Fibroblast of peridontal ligament (primary cell): ENCODE measurements around the gene JAKMIP1.

ENCODE experiments used
- DNase-seq: peaks from one replicate; pipeline ENCODE4 v3.0.0-alpha.2; 2010; ENCODE audit errors: extremely low read depth

The JAKMIP1 gene

GRCh38 chr4:6065166-6065565 is 135.2 kb downstream of the JAKMIP1 start:
- no peak for DNase-seq

GRCh38 chr4:6064383-6064782 is 136.0 kb downstream of the JAKMIP1 start:
- DNase-seq: no peak

- no peak for DNase-seq
Observed at GRCh38 chr4:6063684-6064083, 136.7 kb downstream of the JAKMIP1 start.

GRCh38 chr4:6062133-6062532 is 138.2 kb downstream of the JAKMIP1 start:
- DNase-seq: no peak

- no peak for DNase-seq
Observed at GRCh38 chr4:6059375-6059805, 141.0 kb downstream of the JAKMIP1 start.

- DNase-seq: no peak
Observed at GRCh38 chr4:6058531-6059374, 141.6 kb downstream of the JAKMIP1 start.

- no peak for DNase-seq
Observed at GRCh38 chr4:6056976-6057766, 143.2 kb downstream of the JAKMIP1 start.

GRCh38 chr4:6055436-6055835 is 144.9 kb downstream of the JAKMIP1 start:
- no peak for DNase-seq

GRCh38 chr4:6055030-6055429 is 145.3 kb downstream of the JAKMIP1 start:
- DNase-seq: no peak

GRCh38 chr4:6054162-6054922 is 146.0 kb downstream of the JAKMIP1 start:
- no peak for DNase-seq

- DNase-seq: no peak
Observed at GRCh38 chr4:6052679-6053078, 147.7 kb downstream of the JAKMIP1 start.

GRCh38 chr4:6050551-6050950 is 149.8 kb downstream of the JAKMIP1 start:
- no peak for DNase-seq

GRCh38 chr4:6049985-6050384 is 150.4 kb downstream of the JAKMIP1 start:
- no peak for DNase-seq

GRCh38 chr4:6049278-6049677 is 151.1 kb downstream of the JAKMIP1 start:
- no peak for DNase-seq

GRCh38 chr4:6048537-6048936 is 151.8 kb downstream of the JAKMIP1 start:
- no peak for DNase-seq

GRCh38 chr4:6047130-6047673 is 153.1 kb downstream of the JAKMIP1 start:
- DNase-seq: no peak

- DNase-seq: no peak
Observed at GRCh38 chr4:6046526-6047129, 153.7 kb downstream of the JAKMIP1 start.

- DNase-seq: no peak
Observed at GRCh38 chr4:6044805-6045204, 155.5 kb downstream of the JAKMIP1 start.

GRCh38 chr4:6044276-6044675 is 156.1 kb downstream of the JAKMIP1 start:
- no peak for DNase-seq

GRCh38 chr4:6043843-6044242 is 156.5 kb downstream of the JAKMIP1 start:
- DNase-seq: no peak

- no peak for DNase-seq
Observed at GRCh38 chr4:6043188-6043587, 157.2 kb downstream of the JAKMIP1 start.
